LHCN-M2 (cell line): ENCODE results near the gene SLC2A4. TPM values are rescaled to one million over a fixed set of nuclear protein-coding genes. Genes with fewer than 3 reads are reported as not detected.
"Not testable (repeated sequence)": the region's sequence is repeated elsewhere in the genome, so short reads cannot be mapped to it uniquely, and the experiment has no call there.

Source experiments
- DNase-seq: peaks from one replicate; pipeline ENCODE4 v3.0.0-alpha.2; 2012; ENCODE audit warnings: low read depth
- polyA plus RNA-seq: library from polyadenylated mRNA; unstranded; fragments of >200 nt; gene quantifications from one replicate; pipeline ENCODE4 v1.2.1, GENCODE V29; 2012; ENCODE audit warnings: missing spikeins
- total RNA-seq: library from RNA; depleted of rRNA; stranded (reverse); fragments of >200 nt; gene quantifications from 2 replicates; pipeline ENCODE4 v1.2.3, GENCODE V29; 2014; rRNA removed

Gene SLC2A4
- 0.11 TPM in 1 of 2 replicates, not detected in the other for total RNA-seq
- not detected for polyA plus RNA-seq

GRCh38 chr17:7281074-7281952 is at the start of gene SLC2A4:
SLC2A4 (plus strand) TSS chr17:7281718; CDS start chr17:7281935, 217 bp downstream.
- DNase-seq, result peak; percentile 91

- DNase-seq, result no peak
These were observed 49.4 kb upstream of the SLC2A4 start for GRCh38 chr17:7232114-7232513.

- DNase-seq, result no peak
These were observed 47.8 kb upstream of the SLC2A4 start for GRCh38 chr17:7233701-7234082.

GRCh38 chr17:7234083-7234951 is 47.2 kb upstream of the SLC2A4 start, which contains the start of gene DVL2:
DVL2 (minus strand) TSS chr17:7234517; CDS start chr17:7234262, 255 bp downstream.
- DNase-seq, result peak; percentile 93

- DNase-seq, result no peak
These were observed 45.5 kb upstream of the SLC2A4 start for GRCh38 chr17:7235693-7236665.

- no peak for DNase-seq
These were observed 44.7 kb upstream of the SLC2A4 start for GRCh38 chr17:7236808-7237207.

- DNase-seq, result no peak
These were observed 44.2 kb upstream of the SLC2A4 start for GRCh38 chr17:7237266-7237760.

GRCh38 chr17:7237761-7238419 is 43.6 kb upstream of the SLC2A4 start:
- peak; percentile 68 for DNase-seq

- no peak for DNase-seq
These were observed 43.0 kb upstream of the SLC2A4 start for GRCh38 chr17:7238420-7239090.

GRCh38 chr17:7239091-7240027 is 42.2 kb upstream of the SLC2A4 start, which contains the start of gene PHF23:
PHF23 (minus strand) TSS chr17:7239457; CDS start chr17:7239279, 178 bp downstream.
- DNase-seq, result peak; percentile 99

- no peak for DNase-seq
These were observed 41.1 kb upstream of the SLC2A4 start for GRCh38 chr17:7240375-7240774.

- no peak for DNase-seq
These were observed 40.3 kb upstream of the SLC2A4 start for GRCh38 chr17:7241090-7241733.

GRCh38 chr17:7241783-7242716 is 39.5 kb upstream of the SLC2A4 start, which contains the start of gene GABARAP:
GABARAP (minus strand) TSS chr17:7242449; CDS start chr17:7242330, 119 bp downstream.
- peak; percentile 88 for DNase-seq

GRCh38 chr17:7242717-7243452 is 38.6 kb upstream of the SLC2A4 start:
- DNase-seq, result peak; percentile 94

GRCh38 chr17:7243453-7243729 is 38.1 kb upstream of the SLC2A4 start:
- DNase-seq, result no peak

GRCh38 chr17:7243838-7244237 is 37.7 kb upstream of the SLC2A4 start:
- not testable (repeated sequence) for DNase-seq
